Measurements from ENCODE around the gene COL4A1.
"Not testable (repeated sequence)": the region's sequence is repeated elsewhere in the genome, so short reads cannot be mapped to it uniquely, and the experiment has no call there.

COL4A1 gene

DNA sequence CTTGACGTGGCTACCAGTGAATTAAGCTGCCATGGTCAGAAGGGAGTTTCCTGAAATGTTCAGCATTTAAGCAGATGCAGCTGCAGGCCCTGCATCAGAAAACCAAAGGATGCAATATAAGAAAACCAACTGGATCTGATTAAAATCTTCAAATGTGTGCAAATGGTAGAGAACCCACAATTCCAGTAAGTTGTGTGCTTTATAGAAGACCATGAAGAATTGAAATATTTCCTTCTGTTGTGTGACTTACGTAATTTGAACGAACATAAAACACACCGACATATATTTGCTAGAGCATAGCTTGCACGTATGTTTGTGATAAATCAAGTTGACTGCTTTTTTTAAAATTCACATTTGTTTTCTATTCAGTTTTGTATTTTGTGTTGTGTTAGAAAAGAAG lies 191.4 kb downstream of the COL4A1 start:
- no peak for DNase-seq (ENCODE audit: low read depth in 2 of 2)

DNA sequence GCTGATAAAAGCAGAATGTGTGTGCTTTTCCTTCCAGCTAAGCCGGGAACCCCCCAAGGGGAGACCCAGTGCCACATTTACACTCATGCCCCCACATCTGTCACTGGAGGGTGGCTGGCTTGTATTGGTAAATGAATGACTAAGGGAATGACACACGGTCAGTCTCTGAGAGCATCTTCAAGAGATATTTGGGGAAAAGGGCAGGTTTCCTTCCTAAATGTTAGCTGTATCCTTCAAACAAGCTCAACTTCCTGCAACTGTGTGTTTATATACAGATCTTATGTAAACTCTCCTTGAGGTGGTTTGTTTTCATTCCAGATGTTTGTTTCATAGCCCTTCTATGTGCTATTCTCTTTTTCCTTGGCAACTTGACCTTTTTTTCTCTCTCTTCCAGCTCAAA lies 192.6 kb downstream of the COL4A1 start:
- DNase-seq (ENCODE audit: low read depth in 2 of 2): no peak

DNA sequence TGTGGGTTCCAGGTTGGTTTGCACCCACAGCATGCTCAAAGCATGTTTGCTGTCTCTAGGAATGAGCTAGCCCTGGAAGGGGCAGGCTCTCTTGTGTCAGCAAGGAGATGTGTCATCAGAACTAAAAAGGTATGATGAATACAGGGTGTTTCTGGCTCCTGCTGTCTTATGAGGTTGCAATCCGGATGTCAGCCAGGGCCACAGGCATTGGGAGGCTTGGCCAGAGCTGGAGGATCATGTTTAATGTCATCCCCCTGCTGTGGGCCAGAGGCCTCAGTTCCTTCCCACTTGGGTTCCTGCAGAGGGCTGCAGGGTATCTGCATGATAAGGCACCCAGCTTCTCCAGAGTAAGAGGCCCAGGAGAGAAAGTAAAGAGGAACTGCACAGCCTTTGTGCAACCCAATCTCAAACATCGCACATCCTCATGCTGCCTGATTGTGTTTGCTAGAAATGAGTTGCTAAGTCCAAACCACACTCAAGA lies 193.6 kb downstream of the COL4A1 start:
- no peak for DNase-seq (ENCODE audit: low read depth in 2 of 2)

DNA sequence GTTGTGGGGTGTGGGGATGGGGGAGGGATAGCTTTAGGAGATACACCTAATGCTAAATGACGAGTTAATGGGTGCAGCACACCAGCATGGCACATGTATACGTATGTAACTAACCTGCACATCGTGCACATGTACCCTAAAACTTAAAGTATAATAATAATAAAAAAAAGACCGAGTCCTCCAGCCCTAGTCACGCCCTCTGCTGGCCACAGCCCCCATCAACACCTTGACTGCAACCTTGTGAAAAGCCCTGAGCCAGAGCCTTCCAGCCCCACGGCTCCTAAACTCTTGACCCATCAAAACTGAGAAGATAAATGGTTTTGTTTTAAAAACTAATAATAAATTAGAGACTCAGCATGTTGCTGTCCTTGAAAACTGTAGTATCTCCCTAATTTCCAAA lies 194.6 kb downstream of the COL4A1 start:
- DNase-seq (ENCODE audit: low read depth in 2 of 2): not testable (repeated sequence)

DNA sequence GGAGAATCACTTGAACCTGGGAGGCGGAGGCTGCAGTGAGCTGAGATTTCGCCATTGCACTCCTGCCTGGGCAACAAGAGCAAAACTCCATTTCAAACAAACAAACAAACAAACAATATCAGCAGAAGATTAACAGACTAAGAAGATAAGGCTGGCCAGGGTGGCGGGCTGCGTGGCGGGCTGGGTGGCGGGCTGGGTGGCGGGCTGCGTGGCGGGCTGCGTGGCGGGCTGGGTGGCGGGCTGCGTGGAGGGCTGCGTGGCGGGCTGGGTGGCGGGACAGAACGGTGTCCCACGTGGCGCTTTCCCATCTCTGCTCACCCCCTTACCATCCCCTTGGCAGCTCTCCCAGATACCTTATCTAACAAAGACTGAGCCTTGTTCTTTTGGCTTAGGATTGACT lies 196.2 kb downstream of the COL4A1 start:
- no peak for DNase-seq (ENCODE audit: low read depth in 2 of 2)

DNA sequence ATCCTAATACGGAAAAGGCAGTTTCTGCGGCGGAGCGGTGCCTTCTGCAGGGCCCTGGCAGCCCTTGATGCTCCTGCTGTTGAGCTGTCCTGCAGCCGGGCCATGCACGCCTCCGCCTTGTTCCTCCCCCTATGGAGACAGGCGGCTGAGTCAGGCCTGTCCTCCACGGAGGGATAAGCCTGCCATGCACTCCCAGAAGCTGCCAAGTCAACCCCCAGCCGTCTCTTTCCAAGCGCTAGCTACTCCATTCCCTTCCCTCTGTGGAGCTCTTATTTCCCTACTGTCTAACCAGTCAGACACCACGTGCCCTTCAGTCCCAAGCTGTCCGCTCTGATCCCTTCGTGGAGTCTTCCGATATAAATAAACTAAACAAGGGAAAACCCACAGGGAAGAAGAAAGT lies 197.0 kb downstream of the COL4A1 start:
- no peak for DNase-seq (ENCODE audit: low read depth in 2 of 2)

DNA sequence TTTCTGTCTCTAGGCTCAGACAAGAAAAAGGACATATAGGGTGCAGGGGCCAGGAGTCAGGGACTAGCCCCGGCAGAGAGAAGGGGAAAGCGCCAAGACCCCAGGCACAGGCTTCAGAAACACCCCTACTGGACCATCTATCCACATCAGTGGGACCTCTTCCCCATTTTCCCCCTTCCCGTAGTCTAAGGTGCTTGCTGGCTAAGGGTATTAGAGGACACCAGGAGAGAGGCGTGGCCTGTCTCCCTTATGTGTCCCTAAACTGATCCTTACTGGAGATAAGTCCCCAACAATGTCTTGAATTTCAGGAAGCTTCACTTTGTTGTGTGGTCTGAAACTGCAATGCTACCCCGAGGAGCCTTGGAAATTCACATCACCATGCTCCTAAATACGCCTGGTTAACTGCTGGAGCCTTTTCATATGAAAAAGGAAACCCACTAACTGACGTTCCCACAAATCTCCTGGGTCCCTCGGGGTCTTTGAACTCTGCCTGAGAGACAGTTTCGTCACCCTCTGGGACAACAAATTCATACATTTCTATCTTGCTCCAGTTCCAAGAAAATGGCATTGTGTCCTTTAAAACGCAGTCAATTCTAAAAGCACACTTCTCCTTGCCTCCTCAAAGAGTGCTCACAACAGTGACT lies 197.7 kb downstream of the COL4A1 start:
- DNase-seq (ENCODE audit: low read depth in 2 of 2): no peak

DNA sequence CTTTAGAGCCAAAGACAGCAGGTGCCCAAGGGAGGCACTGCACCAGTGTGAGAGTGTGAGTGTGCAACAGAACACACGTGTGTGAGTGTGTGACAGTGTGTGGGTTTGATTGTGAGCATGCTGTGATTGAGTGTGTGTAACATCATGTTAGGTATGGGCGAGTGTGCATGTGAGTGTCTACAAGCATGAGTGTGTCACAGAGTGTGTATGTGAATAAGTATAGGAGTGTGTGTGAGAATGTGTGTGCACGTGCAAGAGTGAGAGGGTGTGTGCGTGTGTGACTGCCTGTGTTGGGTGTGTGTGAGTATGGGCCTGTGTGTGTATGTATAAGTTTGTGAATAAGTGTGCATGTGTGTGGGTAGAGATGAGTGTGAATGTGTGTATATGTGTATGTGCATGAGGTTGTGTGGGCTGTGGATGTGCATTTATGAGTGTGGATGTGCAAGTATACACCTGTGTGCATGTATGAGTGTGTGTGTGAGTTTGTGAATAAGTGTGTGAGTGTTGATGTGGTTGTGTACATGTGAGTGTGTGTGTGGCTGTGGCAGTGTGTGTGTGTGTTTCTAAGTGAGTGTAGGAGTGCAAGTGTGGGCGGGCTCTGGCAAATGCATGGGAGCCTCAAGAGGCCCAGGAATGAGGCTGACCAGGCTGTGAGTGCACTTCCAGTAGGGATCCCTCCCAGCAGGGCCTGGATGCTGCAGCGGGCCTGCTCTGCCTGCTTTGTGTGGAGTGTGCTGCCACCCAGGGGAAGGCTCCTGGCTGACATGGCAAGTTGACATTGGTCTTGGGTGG lies 198.4 kb downstream of the COL4A1 start:
- no peak for DNase-seq (ENCODE audit: low read depth in 2 of 2)

DNA sequence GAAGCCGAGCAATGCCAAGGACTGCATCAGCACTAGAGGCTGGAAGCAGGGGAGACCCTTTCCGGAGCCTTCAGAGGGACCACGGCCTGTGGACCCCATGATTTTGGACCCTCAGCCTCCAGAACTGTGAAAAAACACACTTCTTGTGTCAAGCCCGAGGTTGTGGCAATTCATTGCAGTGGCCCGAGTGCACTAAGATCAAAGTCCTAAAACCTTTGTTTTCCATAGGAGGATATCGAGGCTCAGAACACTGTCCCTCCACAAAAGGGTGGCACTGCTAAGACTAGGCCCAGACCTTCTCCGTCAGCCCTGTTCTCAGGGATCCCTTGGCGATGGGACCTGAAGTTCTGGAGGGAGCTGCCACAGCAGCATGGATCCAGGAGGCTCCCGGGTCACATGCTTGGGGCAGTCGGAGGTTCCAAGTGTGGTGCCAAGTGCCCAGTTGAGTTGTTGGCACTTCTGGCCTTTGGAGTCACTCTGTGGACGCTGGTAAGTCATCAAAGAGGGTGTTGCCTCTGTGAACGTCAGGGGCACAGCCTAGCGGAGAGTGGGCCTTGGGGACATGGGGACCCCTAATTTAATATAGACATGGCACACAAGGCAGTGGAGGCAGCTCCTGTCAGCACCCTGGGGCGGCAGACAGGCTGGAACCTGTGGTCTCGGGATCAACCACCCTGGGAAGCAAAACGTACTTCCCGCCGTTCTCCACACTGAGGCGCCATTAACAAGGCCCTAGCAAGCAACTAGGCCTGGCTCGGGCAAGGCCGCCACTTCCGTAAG lies 199.2 kb downstream of the COL4A1 start:
- no peak for DNase-seq (ENCODE audit: low read depth in 2 of 2)

DNA sequence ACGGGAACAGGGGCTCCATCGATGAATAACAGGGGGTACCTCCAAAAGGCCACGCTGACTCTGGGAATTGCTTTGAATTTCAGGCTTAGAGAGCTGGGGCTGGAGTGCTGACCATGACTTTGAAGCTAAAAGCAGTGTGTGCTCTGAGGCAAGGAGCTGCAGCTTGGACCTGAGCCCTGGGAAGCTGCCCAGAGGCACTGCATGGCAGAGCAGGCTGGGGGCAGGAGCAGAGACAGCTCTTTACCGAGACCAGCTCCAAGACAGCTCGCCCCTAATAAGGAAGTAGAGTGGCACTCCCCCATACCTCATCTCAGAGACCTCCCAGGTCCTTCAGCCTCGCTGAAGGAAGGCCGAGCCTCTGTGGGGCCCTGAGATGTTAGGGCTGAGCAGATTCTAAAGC lies 200.2 kb downstream of the COL4A1 start:
- DNase-seq (ENCODE audit: low read depth in 2 of 2): no peak

DNA sequence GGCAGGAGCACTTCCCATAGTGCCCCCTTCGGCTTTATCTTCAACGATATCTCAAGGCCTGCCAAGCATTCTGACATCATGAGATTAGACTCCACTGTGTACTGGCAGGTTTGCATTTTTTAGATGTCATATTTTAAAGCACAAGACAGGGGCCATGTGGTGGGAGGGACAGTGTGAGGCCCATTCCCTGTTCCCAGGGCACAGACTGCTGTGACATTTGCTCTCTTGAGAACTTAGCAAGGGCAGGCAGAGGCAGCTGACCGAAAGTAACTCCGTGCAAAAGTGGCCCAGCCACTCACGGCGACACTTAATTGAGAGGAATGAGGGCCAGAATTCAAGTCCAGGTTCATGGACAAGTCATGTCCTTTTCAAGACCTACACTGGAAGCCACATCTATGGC lies 201.8 kb downstream of the COL4A1 start:
- no peak for DNase-seq (ENCODE audit: low read depth in 2 of 2)

DNA sequence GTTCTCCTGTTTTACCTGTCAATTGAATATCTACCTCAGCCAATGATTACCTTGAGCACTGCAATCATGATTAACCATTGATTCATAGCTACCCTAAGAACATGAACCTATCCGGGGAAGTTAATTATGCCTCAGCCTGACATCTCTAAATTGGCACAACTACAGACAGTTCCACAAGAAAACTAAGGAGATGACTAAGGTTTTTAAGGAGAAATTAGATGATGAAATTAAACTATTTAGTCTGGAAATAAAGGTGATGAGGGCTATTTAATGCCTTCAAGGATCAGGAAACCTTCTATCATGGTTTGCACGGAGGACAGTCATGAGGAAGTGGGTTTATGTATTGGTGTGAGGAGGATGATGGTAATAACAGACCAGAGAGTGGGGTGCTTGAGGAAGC lies 203.4 kb downstream of the COL4A1 start:
- no peak for DNase-seq (ENCODE audit: low read depth in 2 of 2)

DNA sequence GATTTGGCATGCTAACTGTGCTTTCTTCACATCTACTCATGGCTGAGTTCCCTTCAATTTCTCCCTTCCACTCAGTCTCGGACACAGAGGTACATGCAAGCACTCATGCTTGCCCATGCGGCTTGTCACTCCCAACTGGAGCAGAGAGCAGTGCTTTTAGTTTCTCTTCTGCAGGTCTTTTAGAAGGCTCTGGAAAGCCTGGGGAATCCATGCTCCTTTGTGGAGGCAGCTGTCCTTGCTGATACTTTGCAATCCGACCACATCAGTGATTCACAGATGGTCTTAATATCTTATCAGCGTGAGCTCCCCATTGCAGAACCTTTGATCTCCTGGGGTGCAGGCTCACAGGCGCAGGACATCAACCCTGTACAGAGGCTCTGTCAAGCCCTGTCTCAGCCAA lies 203.9 kb downstream of the COL4A1 start:
- no peak for DNase-seq (ENCODE audit: low read depth in 2 of 2)

DNA sequence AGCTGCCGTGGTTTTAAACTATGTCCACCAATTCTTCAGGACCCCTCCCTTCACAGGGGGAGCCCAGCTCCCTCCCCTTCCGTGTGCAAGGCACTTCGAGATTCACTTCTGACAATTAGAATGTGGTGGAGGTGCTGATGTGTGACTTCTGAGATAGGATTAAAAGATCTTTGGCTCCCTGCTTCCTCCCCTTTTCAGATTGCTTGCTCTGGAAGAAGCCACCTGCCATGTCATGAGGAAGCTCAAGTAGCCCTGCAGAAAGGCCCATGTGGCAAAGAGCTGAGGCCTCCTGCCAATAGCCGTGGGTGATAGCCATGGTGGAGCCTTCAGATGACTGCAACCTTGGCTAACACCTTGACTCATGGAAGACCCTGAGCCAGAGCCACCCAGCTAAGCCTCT lies 204.9 kb downstream of the COL4A1 start:
- DNase-seq (ENCODE audit: low read depth in 2 of 2): no peak

DNA sequence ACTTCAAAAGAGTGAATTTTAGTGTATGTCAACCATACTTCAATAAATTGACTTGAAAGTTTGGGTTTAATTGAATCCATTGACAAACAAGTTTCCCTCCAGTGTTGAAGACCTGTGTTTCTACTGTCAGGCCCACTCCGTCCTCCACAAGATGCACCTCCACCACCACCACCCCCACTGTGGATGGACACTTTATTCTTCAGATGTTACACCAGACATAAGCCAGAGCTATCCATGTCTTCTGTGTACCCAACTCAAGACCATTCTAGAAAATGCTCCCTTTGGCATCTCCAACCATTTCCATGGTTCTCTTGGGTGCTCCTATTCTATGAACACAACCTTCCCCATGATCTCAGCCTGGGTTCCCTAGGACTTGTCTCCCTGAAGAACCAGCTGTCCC lies 207.0 kb downstream of the COL4A1 start:
- no peak for DNase-seq (ENCODE audit: low read depth in 2 of 2)

Measured in stimulated activated CD8-positive, alpha-beta memory T cell treated with anti-CD3 and anti-CD28 coated beads, Interleukin-15, amount 100 ng/mL, for 4 hours (primary cell).